Measurements from ENCODE around the gene PLXNA1. TPM values are rescaled to one million over a fixed set of nuclear protein-coding genes. Genes with fewer than 3 reads are reported as not detected.

Gene PLXNA1
- total and polyA plus RNA-seq, 10 of the 15 experiments (the other 5 are each of a cell fraction or from before 2014, with no cell fraction given) = 0.03 to 16.4 (median 2.5) TPM

GRCh38 chr3:126989316-126990023 lies 6.6 kb downstream of the PLXNA1 start:
- Histone ChIP-seq H3K36me3 (ENCODE audit: control insufficient read depth in 2 of 2, insufficient read depth in 2 of 2, low read length in 1 of 2) (peaks cover 0 to 12% of the 10 kb centered on the region in 2 experiments; a peak in 2 of 4 replicates), H3K4me1 (ENCODE audit: control insufficient read depth, insufficient read depth, low read length) (no peaks in the 10 kb centered on the region), H3K27me3 (replicated peaks in 1 of 2; ENCODE audit: control insufficient read depth in 2 of 2, insufficient read depth in 2 of 2, low read length in 1 of 2) (no peaks in the 10 kb centered on the region), H3K9ac (ENCODE audit: control insufficient read depth, insufficient read depth, low read length) (no peak overlapping the region), H3K4me3 (no peak overlapping the region), H4K20me1 (ENCODE audit: control insufficient read depth, insufficient read depth) (peaks cover 3% of the 10 kb centered on the region; the same call in 1 of the 2 replicates), H3K79me2 (ENCODE audit: control insufficient read depth, insufficient read depth, low read length) (no peaks in the 10 kb centered on the region), H3K4me2 (ENCODE audit: control insufficient read depth, insufficient read depth) (no peak overlapping the region), H2AFZ (ENCODE audit: control insufficient read depth, low read depth, low read length) (no peak overlapping the region), H3K9me3 (replicated peaks; ENCODE audit: control insufficient read depth, insufficient read depth, low read length) (no peaks in the 10 kb centered on the region), H3K27ac (ENCODE audit: control insufficient read depth, insufficient read depth) (no peak overlapping the region)
- WGBS (ENCODE audit: insufficient coverage, insufficient replicate concordance, low lambda C conversion rate, missing lambda C conversion rate) = 83% methylated on average over 36 of the region's 36 CpGs
- TF ChIP-seq SMAD5 (IDR thresholded peaks at IDR 0.05; ENCODE audit: low read depth) (no peak), DPF2 (IDR thresholded peaks at IDR 0.05) (no peak), STAT3 (IDR thresholded peaks at IDR 0.05; ENCODE audit: low read depth, low read length) (no peak), FOXM1 (IDR thresholded peaks at IDR 0.05; ENCODE audit: low read depth, low read length) (no peak), TCF12 (IDR thresholded peaks at IDR 0.05; ENCODE audit: low read depth, low read length) (no peak), ATF3 (IDR thresholded peaks at IDR 0.05; ENCODE audit: borderline replicate concordance, extremely low read depth, low read depth, low read length) (no peak), ZNF622 (IDR thresholded peaks at IDR 0.05) (no peak), STAT1 (conservative IDR thresholded peaks at IDR 0.05) (no peak), HDAC2 (IDR thresholded peaks at IDR 0.05) (no peak), KLF5 (IDR thresholded peaks at IDR 0.05; ENCODE audit: partially characterized antibody) (no peak), BCL3 (IDR thresholded peaks at IDR 0.05; ENCODE audit: borderline replicate concordance, insufficient read depth, low read depth, low read length, poor library complexity, severe bottlenecking) (no peak), EED (IDR thresholded peaks at IDR 0.05; ENCODE audit: low read depth) (no peak), POLR2AphosphoS2 (IDR thresholded peaks at IDR 0.05; ENCODE audit: low read depth, low read length) (no peak), KDM1A (IDR thresholded peaks at IDR 0.05; ENCODE audit: borderline replicate concordance) (no peak), REST (IDR thresholded peaks at IDR 0.05; ENCODE audit: low read depth, low read length) (no peak)
- FAIRE-seq = no peak
- DNase-seq (ENCODE audit: low read depth, low spot score) = no peak
- in situ Hi-C loops (cut with MboI) (no loop called here), intact Hi-C loops (cut with micrococcal nuclease; ENCODE audit: unreplicated experiment) (loop anchor here (10.0 kb wide), 2 partner anchors 465 to 555 kb away; no protein-coding TSS in a partner anchor)
- ChIA-PET POLR2A (no interaction called here), CTCF (interaction anchor here (0.9 kb wide), 1 partner anchor 88 kb away, joined by 3 read pairs; no protein-coding TSS in a partner anchor), SMC1A (ENCODE audit: uncharacterized antibody, unreplicated experiment) (no interaction called here), RAD21 (ENCODE audit: unreplicated experiment) (no interaction called here)
- ATAC-seq = no peak
- BruUV-seq (replicated peaks) = no TSS peak
